Heart right ventricle (tissue), 16 donors: Measurements from ENCODE around the gene LHX4. TPM values are rescaled to one million over a fixed set of nuclear protein-coding genes. Genes with fewer than 3 reads are reported as not detected.

ENCODE experiments used
- ATAC-seq, 8 donors: fragments of 200-7000 bp; cut with Tn5 transposase; one replicate each; pipeline ENCODE4 v1.9.1; 2020; ENCODE audit warnings: mild to moderate bottlenecking in 8 of 8, moderate library complexity in 8 of 8, moderate number of reproducible peaks in 1 of 8
- DNase-seq, 2 donors: peaks; one replicate each; pipeline ENCODE4 v3.0.0-alpha.2; 2020
- H3K27ac ChIP-seq, 10 donors: fragments of 200-600 bp; sonication (generic) in 2 of 10; one replicate each; pipeline versions ENCODE4 v1.5.0 to v1.8.0; 2020 to 2022; ENCODE audit warnings: mild to moderate bottlenecking in 3 of 10
- H3K27me3 ChIP-seq, 7 donors: fragments of 200-600 bp; one replicate each; pipeline ENCODE4 v1.8.0; 2021 to 2022; ENCODE audit warnings: mild to moderate bottlenecking in 2 of 7
- H3K36me3 ChIP-seq, 9 donors: fragments of 200-600 bp; sonication (generic) in 1 of 9; one replicate each; pipeline versions ENCODE4 v1.5.0 to v1.8.0; 2020 to 2022; ENCODE audit warnings: mild to moderate bottlenecking in 2 of 9
- H3K4me1 ChIP-seq, 9 donors: fragments of 200-600 bp; sonication (generic) in 1 of 9; one replicate each; pipeline versions ENCODE4 v1.5.0 to v1.8.0; 2020 to 2022; ENCODE audit warnings: mild to moderate bottlenecking in 4 of 9
- H3K4me3 ChIP-seq, 10 donors: fragments of 200-600 bp; sonication (generic) in 2 of 10; one replicate each; pipeline versions ENCODE4 v1.5.0 to v1.8.0; 2020 to 2022; ENCODE audit warnings: mild to moderate bottlenecking in 7 of 10, moderate library complexity in 2 of 10
- H3K9me3 ChIP-seq, 11 donors: fragments of 200-600 bp in 10 of 11; sonication (generic) in 2 of 11; one replicate each; pipeline versions ENCODE4 v1.5.0 to v1.8.0; 2013 to 2022; ENCODE audit warnings: mild to moderate bottlenecking in 2 of 11, control low read depth in 1 of 11, moderate library complexity in 1 of 11
- WGBS, 2 donors: extraction: QIAGEN DNeasy Blood & Tissue Kit; methylation state at CpG; one replicate each; pipeline ENCODE4 v1.1.7; 2013; ENCODE audit warnings: inconsistent platforms in 1 of 2; 5-methylcytosine and 5-hydroxymethylcytosine counted together
- intact Hi-C, 10 donors: fragments of 100-400 bp; cut with DNase I; formaldehyde crosslinking; loops; one replicate each; pipeline versions ENCODE4 v1.11.1 to v1.14.2; 2022
- polyA plus RNA-seq, 2 donors: library from polyadenylated mRNA; stranded (reverse); fragments of 200-250 nt; gene quantifications; one replicate each; pipeline ENCODE4 v1.2.3, GENCODE V29; 2013
- total RNA-seq, 10 donors: library from RNA; stranded (reverse); fragmentation: NEBNext Ultra II Directional in 3 of 10; extraction: Animal tissue kit (Norgen Biotek cat#: 25700) in 3 of 10; gene quantifications; one replicate each; pipeline versions ENCODE4 v1.2.1 to v1.2.4, GENCODE V29; 2021 to 2023
- TF ChIP-seq, protein P1 (sequence below), 9 donors: fragments of 200-600 bp; sonication (generic) in 2 of 9; IDR thresholded peaks; one replicate each; pipeline versions ENCODE4 v1.5.0 to v1.8.0; 2021 to 2022; ENCODE audit warnings: antibody characterized with exemption in 9 of 9, mild to moderate bottlenecking in 5 of 9, moderate library complexity in 1 of 9
- donor health status: Arrhythmogenic right ventricular cardiomyopathy.
- donor health status: ischemic (EF 13 %, LVEDD 7.1; RV severe dilation, severe dysfunction).
- donor health status: healthy with polysubstance abuse.
- donor health status: DM: no; HTN: yes; CAD: no.
- donor health status: DM: no; HTN: no; CAD: no.
- donor health status: ischemic (EF 25% LVEDD 6.9; RV normal size, moderate dysfunction).
- donor health status: ischemic (EF 25% LVEDD 5.7; RV mildly dilated, moderate dysfunction).
- donor health status: healthy.
- donor health status: DM: yes; HTN: yes; CAD: no.
- donor health status: Ischemic cardiomyopathy.
- donor health status: ischemic (EF 35%, LVEDD 5.7; RV mildly dilated, moderate dysfunction).
- donor health status: nonischemic (EF 11% LVEDD 7.7; RV severe dilation, severe dysfunction).
- donor health status: DM: yes; HTN: yes; CAD: no.
- donor health status: PGD.
- donor health status: ischemic (EF 29% LVEDD 5.4; RV normal size, mild dysfunction).
- donor health status: nonischemic (EF 23%, LVEDD 6.1; RV moderate dilation, normal function).

Gene LHX4
- total and polyA plus RNA-seq, 12 donors, result under 0.01 TPM; not detected in 11

DNA sequence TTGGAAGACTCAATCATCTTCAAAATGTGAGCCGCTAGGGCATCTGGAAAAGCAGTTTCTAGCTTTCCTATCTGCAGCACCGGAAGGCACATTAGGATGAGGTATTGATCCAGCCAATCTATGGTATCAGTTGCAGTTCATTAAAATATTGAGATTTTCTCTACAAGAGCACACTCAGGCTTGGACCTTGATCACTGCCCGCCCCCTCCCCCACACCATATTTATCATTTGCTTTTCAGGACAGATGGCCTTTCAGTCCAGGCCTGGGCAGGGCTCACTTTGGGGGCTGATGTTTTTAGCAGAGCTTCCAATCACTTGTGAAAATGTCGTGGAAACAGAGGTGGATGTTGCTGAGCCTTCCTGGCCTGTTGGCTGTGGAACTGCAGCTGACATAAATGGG, 17.5 kb downstream of the LHX4 start:
- ATAC-seq (no peak), DNase-seq (no peak)
- H3K27me3 ChIP-seq, result peaks cover 0 to 57% (median 31%) of the 10 kb centered on the region in 7 donors
- no peaks in the 10 kb centered on the region for H3K9me3 ChIP-seq
- H3K27ac ChIP-seq, result no peak overlapping the region
- H3K36me3 ChIP-seq, result no peaks in the 10 kb centered on the region
- TF ChIP-seq, protein P1, sequence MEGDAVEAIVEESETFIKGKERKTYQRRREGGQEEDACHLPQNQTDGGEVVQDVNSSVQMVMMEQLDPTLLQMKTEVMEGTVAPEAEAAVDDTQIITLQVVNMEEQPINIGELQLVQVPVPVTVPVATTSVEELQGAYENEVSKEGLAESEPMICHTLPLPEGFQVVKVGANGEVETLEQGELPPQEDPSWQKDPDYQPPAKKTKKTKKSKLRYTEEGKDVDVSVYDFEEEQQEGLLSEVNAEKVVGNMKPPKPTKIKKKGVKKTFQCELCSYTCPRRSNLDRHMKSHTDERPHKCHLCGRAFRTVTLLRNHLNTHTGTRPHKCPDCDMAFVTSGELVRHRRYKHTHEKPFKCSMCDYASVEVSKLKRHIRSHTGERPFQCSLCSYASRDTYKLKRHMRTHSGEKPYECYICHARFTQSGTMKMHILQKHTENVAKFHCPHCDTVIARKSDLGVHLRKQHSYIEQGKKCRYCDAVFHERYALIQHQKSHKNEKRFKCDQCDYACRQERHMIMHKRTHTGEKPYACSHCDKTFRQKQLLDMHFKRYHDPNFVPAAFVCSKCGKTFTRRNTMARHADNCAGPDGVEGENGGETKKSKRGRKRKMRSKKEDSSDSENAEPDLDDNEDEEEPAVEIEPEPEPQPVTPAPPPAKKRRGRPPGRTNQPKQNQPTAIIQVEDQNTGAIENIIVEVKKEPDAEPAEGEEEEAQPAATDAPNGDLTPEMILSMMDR (IDR thresholded peaks at IDR 0.05), result no peak
- intact Hi-C loops, result loop anchor here in 1 of 10 donors (5.0 kb wide), 1 partner anchor 170 kb away; no protein-coding TSS in a partner anchor
- no peak overlapping the region for H3K4me3 ChIP-seq
- H3K4me1 ChIP-seq, result no peaks in the 10 kb centered on the region
- WGBS, 2 donors, result 79 to 81% methylated on average over 4 of the region's 4 CpGs

GRCh38 chr1:180248176-180248575, 18.1 kb downstream of the LHX4 start:
- H3K4me3 ChIP-seq, result no peak overlapping the region
- H3K27ac ChIP-seq, result no peak overlapping the region
- intact Hi-C loops, result loop anchor here in 1 of 10 donors (5.0 kb wide), 1 partner anchor 169 kb away; no protein-coding TSS in a partner anchor
- H3K36me3 ChIP-seq, result no peaks in the 10 kb centered on the region
- H3K4me1 ChIP-seq, result no peaks in the 10 kb centered on the region
- DNase-seq (no peak), ATAC-seq (peak in 1 of 8 donors; percentile 5)
- H3K27me3 ChIP-seq, result peaks cover 0 to 57% (median 27%) of the 10 kb centered on the region in 7 donors
- TF ChIP-seq, protein P1 (IDR thresholded peaks at IDR 0.05), result no peak
- no peaks in the 10 kb centered on the region for H3K9me3 ChIP-seq
- 91 to 94% methylated on average over 7 of the region's 7 CpGs for WGBS, 2 donors

DNA sequence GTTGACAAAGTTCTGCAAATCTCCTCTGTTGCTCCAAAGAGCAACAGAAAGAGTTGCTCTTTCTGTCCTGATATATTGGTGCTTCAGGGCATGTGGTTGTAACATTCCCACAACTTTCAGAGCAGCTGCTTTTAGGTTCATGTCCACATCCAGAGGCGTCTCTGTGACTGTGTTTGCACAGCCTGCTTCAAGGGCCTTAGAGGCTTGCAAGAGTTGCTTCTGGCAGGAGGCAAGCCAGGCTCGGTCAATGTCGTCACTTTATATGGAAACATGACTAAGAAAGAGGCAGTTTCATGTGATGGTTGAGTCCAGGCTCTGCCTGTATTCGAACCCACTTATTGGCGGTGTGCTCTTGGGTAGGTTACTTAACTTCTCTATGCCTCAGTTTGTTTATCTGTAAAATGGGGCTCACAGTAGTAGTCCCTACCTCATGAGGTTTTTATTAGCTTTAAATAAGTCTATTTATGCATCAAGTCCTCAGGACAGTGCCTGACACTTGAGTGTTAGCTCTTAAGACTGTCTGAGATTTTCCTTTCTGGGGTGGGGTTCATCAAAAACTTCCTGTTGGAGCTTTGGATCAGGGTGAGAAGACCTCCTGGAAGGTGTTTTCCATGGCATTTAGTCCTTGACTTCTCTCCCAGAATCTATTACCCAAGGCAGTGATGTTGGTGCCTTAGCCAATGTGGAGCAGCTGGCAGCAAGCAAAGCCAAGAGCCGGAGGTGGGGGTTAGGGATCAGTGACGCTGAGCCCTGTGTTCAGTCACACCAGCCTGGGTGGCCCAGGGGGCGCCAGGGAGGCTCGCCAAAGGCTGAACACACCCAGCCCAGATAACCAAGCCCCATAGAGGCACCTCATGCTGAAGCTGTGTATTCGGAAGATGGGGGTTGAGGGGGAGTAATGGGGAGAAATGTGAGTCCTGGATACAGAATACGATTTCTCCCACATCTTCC, 18.9 kb downstream of the LHX4 start:
- Histone ChIP-seq H3K9me3 (no peaks in the 10 kb centered on the region), H3K36me3 (no peaks in the 10 kb centered on the region), H3K27ac (no peak overlapping the region), H3K4me3 (no peak overlapping the region), H3K27me3 (peaks cover 0 to 57% (median 25%) of the 10 kb centered on the region in 7 donors), H3K4me1 (no peaks in the 10 kb centered on the region)
- DNase-seq (no peak), ATAC-seq (no peak)
- TF ChIP-seq, protein P1 (IDR thresholded peaks at IDR 0.05), result no peak
- 66 to 69% methylated on average over 11 of the region's 11 CpGs for WGBS, 2 donors
- intact Hi-C loops, result loop anchor here in 1 of 10 donors (5.0 kb wide), 1 partner anchor 168 kb away; no protein-coding TSS in a partner anchor

DNA sequence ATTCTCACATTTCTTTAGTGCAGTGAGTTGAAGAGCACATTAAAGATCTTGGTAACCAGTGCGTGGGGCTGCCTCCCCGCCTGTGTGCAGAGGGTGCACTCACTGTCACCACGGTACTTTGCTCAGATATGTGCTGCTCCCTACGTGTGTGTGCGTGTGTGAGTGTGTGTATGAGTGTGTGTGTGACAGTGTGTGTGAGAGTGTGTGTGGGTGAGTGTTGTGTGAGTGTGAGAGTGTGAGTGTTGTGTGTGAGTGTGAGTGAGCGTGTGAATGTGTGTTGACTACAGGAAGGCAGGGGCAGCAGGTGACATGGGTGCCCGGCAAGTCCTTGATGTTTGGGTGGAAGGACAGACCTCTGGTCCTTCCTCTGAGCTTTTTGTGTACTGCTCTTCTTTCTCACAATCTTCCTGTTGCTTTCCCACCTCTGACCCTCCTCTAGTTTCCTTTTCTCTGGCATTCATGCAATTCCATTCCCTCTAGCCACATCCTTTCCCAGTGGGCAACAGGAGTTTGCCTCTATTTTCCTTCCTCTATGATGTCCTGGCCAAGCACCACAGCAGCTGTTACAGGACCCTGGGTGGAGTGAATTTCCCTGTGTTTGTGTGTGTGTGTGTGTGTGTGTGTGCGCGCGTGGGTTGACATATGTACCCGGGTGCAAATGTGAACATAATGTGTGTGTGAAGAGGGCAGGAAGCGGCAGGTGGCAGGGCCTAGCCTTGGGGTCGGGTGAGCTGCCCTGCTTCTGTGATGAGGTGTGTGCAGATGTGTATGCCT, 19.8 kb downstream of the LHX4 start:
- no peaks in the 10 kb centered on the region for H3K9me3 ChIP-seq
- DNase-seq (no peak), ATAC-seq (no peak)
- 74 to 89% methylated on average over 13 of the region's 13 CpGs for WGBS, 2 donors
- H3K4me3 ChIP-seq, result no peak overlapping the region
- TF ChIP-seq, protein P1 (IDR thresholded peaks at IDR 0.05), result no peak
- H3K27ac ChIP-seq, result no peak overlapping the region
- intact Hi-C loops, result loop anchor here in 9 of 10 donors (5.0 to 10.0 kb wide), 4 partner anchors 165 to 232 kb away; no protein-coding TSS in a partner anchor
- H3K36me3 ChIP-seq, result no peaks in the 10 kb centered on the region
- peaks cover 0 to 56% (median 24%) of the 10 kb centered on the region in 7 donors for H3K27me3 ChIP-seq
- no peaks in the 10 kb centered on the region for H3K4me1 ChIP-seq
